Measurements from ENCODE around the gene CDC42BPB. TPM values are rescaled to one million over a fixed set of nuclear protein-coding genes. Genes with fewer than 3 reads are reported as not detected.
A peak's percentile ranks its signal among the peaks of the same experiment; 100 is the strongest.

CDC42BPB gene
- total and polyA plus RNA-seq, 8 donors = 73.4 to 91.4 (median 79.5) TPM

- intact Hi-C loops (cut with DNase I) = no loop called here
- peak in 1 of 4 donors; percentile 58 for DNase-seq
- no peaks in the 10 kb centered on the region for H3K4me1 ChIP-seq
- no peak overlapping the region for H3K4me3 ChIP-seq
- H3K27ac ChIP-seq = no peak overlapping the region
- TF ChIP-seq, protein P1, sequence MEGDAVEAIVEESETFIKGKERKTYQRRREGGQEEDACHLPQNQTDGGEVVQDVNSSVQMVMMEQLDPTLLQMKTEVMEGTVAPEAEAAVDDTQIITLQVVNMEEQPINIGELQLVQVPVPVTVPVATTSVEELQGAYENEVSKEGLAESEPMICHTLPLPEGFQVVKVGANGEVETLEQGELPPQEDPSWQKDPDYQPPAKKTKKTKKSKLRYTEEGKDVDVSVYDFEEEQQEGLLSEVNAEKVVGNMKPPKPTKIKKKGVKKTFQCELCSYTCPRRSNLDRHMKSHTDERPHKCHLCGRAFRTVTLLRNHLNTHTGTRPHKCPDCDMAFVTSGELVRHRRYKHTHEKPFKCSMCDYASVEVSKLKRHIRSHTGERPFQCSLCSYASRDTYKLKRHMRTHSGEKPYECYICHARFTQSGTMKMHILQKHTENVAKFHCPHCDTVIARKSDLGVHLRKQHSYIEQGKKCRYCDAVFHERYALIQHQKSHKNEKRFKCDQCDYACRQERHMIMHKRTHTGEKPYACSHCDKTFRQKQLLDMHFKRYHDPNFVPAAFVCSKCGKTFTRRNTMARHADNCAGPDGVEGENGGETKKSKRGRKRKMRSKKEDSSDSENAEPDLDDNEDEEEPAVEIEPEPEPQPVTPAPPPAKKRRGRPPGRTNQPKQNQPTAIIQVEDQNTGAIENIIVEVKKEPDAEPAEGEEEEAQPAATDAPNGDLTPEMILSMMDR (IDR thresholded peaks at IDR 0.05) = no peak
- no peaks in the 10 kb centered on the region for H3K27me3 ChIP-seq
- no peak for ATAC-seq
- no peaks in the 10 kb centered on the region for H3K9me3 ChIP-seq
- H3K36me3 ChIP-seq = peaks cover 0 to 44% of the 10 kb centered on the region in 2 donors
Measured at GRCh38 chr14:102911541-102911951, 145.8 kb downstream of the CDC42BPB start.

DNA sequence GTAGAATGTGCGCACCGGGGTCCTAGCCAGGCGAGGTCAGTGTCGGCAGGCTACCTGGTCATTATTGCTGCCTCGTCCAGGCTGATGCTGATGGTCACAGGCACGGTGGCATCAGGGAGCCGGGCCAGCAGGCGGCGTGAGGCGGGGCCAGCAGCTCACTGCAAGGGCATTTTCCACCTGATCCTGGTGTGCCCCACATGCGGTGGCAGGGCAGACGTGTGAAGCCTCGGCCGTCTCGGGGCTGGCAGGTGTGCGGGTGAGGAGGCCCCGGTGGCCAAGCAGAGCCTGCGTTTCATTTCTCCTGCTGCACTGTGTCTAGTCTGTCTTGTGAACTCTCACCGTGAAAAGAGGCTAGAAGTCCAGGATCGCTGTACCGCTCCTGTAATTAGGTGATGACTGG, 146.9 kb downstream of the CDC42BPB start:
- intact Hi-C loops (cut with DNase I) = no loop called here
- H3K4me1 ChIP-seq = no peaks in the 10 kb centered on the region
- TF ChIP-seq, protein P1 (IDR thresholded peaks at IDR 0.05) = no peak
- no peaks in the 10 kb centered on the region for H3K27me3 ChIP-seq
- DNase-seq = peak in 1 of 4 donors; percentile 73
- H3K9me3 ChIP-seq = no peaks in the 10 kb centered on the region
- H3K4me3 ChIP-seq = no peak overlapping the region
- no peak for ATAC-seq
- no peak overlapping the region for H3K27ac ChIP-seq
- peaks cover 0 to 55% of the 10 kb centered on the region in 2 donors for H3K36me3 ChIP-seq

DNA sequence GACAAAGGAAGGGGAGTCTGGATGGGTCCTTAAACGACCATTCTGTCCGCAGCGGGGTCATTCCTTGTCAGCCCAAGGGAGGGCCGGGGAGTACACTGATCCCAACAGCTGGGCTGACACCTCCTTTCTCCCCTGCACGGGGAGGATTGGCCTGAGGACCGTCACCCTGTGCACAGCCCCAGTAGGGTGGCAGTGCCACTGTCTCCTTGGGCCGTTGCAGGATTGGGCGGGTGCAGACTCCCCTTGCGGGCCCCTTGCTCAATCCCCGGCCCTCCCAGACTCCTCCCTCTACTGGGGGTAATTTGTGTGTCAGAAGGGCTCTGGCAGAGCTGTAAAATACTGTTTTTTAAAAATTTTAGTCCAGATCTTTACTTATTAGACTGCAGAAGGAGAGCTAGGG, 147.4 kb downstream of the CDC42BPB start:
- TF ChIP-seq, protein P1 (IDR thresholded peaks at IDR 0.05) = no peak
- ATAC-seq = no peak

DNA sequence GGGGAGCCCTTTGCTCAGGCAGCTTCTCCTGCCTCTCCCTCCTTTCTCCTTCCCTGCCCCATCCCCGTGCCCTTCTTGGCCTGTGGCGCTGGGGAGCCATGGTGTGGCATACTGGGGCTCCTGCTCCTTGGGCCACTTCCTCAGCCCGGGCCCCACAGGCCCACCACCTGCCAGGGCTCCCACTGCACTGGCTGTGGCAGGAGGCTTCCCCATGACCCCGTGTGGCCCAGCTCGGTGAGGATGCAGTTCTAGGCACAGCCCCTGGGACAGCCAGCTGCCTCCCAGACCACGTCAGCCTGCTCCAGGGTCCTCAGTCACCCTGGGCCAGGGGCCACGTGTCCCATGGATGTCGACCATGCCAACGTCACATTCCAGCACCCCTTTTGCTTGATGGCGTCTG, 147.9 kb downstream of the CDC42BPB start:
- Histone ChIP-seq H3K27ac (no peak overlapping the region), H3K27me3 (no peaks in the 10 kb centered on the region), H3K36me3 (peaks cover 0 to 62% of the 10 kb centered on the region in 2 donors), H3K9me3 (no peaks in the 10 kb centered on the region), H3K4me1 (no peaks in the 10 kb centered on the region), H3K4me3 (no peak overlapping the region)
- peak in 1 of 4 donors; percentile 59 for DNase-seq
- intact Hi-C loops (cut with DNase I) = no loop called here
- TF ChIP-seq, protein P1 (IDR thresholded peaks at IDR 0.05) = no peak
- ATAC-seq = no peak

More for the DNA sequence above, 147.4 kb downstream of the CDC42BPB start:
- H3K4me3 ChIP-seq = no peak overlapping the region
- H3K27me3 ChIP-seq = no peaks in the 10 kb centered on the region
- H3K27ac ChIP-seq = no peak overlapping the region
- no peaks in the 10 kb centered on the region for H3K4me1 ChIP-seq
- H3K36me3 ChIP-seq = peaks cover 0 to 60% of the 10 kb centered on the region in 2 donors
- H3K9me3 ChIP-seq = no peaks in the 10 kb centered on the region
- intact Hi-C loops (cut with DNase I) = no loop called here
- peak in 1 of 4 donors; percentile 42 for DNase-seq

DNA sequence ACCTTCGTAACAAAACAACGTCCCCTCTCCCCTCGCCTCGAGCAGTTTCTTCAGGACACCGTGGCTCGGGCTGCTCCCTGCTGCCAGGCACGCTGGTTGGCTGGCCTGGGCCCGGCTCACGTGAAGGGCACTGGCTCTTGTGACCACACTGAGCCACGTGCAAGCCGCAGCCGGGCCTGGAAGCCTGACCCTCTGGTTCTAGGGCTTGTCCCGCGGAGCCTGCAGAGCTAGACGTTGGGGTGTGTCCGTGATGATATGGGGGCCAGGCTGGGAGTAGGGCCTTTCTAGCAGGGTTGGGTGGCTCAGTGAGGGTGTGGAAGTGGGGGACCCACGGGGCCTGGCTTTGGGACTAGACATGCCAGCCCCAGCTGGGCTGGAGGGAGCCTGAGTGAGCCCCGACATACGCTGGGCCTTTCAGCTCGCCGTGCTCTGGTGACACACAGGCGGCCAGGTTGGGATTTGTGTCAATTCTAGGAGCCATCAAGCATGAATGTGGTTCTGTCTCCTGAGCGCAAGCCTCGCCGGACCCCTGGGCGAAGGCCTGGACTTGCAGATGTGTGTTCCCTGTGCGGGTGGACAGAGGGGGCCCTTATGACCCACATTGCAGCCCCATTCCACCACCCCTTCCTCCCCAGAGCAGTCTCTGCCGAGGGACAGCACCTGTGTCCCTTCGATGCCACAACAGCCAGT, 148.4 kb downstream of the CDC42BPB start:
- Histone ChIP-seq H3K27me3 (no peaks in the 10 kb centered on the region), H3K36me3 (peaks cover 0 to 67% of the 10 kb centered on the region in 2 donors), H3K27ac (no peak overlapping the region), H3K4me3 (no peak overlapping the region), H3K9me3 (no peaks in the 10 kb centered on the region), H3K4me1 (no peaks in the 10 kb centered on the region)
- intact Hi-C loops (cut with DNase I) = no loop called here
- ATAC-seq = no peak
- TF ChIP-seq, protein P1 (IDR thresholded peaks at IDR 0.05) = no peak
- DNase-seq = peak in 1 of 4 donors; percentile 77

Data from left lung (tissue), 10 donors.